ENCODE measurements around the gene NIPAL3. TPM values are rescaled to one million over a fixed set of nuclear protein-coding genes. Genes with fewer than 3 reads are reported as not detected.

NIPAL3 gene
- total RNA-seq, 1 donor from 2014 or later, result 18.6 TPM

DNA sequence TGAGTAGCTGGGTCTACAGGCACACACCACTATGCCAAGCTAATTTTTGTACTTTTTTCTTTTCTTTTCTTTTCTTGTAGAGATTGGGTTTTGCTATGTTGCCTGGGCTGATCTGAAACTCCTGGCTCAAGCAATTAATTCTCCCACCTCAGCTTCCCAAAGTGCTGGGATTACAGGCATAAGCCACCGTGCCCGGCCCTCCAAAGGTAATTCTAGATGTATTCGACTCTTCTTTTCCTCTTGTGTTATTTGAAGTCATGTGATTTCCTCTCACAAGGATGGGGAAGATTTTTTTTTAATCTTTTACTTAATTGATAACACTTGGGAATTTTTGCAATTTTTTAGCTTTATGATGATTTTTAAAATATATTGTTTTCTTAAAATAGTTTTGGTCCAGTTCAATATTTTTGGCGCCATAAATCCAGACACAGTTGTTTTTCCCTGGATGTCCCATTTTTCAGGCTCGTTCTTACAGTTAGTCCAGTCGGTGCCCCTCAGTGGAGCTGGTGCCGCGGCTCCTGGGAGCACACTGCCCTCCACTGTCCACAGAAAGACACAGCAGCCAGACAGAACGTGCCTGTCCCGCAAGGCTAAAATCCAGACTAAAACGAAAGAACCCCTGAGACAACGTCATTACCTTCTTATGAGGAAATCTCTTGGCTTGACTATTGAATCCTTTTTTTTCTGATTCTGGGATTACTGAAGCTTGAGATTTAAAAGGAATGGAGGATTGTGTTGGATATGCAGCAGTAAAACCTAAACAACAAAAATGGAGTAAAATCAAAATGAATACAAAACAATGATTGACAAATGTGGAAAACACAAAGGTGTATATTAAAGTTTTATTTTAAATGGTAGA lies 24.4 kb upstream of the NIPAL3 start:
- Mint-ChIP-seq H3K27me3 (ENCODE audit: unreplicated experiment) (peaks cover 2% of the 10 kb centered on the region), H3K36me3 (ENCODE audit: unreplicated experiment) (no peaks in the 10 kb centered on the region), H3K9me3 (ENCODE audit: unreplicated experiment) (no peaks in the 10 kb centered on the region), H3K4me3 (ENCODE audit: unreplicated experiment) (no peak overlapping the region), H3K27ac (ENCODE audit: unreplicated experiment) (no peak overlapping the region), H3K4me1 (ENCODE audit: low read depth, unreplicated experiment) (peaks cover 8% of the 10 kb centered on the region)
- peak; percentile 78 for DNase-seq
- TF ChIP-seq, protein P1, sequence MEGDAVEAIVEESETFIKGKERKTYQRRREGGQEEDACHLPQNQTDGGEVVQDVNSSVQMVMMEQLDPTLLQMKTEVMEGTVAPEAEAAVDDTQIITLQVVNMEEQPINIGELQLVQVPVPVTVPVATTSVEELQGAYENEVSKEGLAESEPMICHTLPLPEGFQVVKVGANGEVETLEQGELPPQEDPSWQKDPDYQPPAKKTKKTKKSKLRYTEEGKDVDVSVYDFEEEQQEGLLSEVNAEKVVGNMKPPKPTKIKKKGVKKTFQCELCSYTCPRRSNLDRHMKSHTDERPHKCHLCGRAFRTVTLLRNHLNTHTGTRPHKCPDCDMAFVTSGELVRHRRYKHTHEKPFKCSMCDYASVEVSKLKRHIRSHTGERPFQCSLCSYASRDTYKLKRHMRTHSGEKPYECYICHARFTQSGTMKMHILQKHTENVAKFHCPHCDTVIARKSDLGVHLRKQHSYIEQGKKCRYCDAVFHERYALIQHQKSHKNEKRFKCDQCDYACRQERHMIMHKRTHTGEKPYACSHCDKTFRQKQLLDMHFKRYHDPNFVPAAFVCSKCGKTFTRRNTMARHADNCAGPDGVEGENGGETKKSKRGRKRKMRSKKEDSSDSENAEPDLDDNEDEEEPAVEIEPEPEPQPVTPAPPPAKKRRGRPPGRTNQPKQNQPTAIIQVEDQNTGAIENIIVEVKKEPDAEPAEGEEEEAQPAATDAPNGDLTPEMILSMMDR (IDR thresholded peaks at IDR 0.05; ENCODE audit: partially characterized antibody, unreplicated experiment), result peak; percentile 73

DNA sequence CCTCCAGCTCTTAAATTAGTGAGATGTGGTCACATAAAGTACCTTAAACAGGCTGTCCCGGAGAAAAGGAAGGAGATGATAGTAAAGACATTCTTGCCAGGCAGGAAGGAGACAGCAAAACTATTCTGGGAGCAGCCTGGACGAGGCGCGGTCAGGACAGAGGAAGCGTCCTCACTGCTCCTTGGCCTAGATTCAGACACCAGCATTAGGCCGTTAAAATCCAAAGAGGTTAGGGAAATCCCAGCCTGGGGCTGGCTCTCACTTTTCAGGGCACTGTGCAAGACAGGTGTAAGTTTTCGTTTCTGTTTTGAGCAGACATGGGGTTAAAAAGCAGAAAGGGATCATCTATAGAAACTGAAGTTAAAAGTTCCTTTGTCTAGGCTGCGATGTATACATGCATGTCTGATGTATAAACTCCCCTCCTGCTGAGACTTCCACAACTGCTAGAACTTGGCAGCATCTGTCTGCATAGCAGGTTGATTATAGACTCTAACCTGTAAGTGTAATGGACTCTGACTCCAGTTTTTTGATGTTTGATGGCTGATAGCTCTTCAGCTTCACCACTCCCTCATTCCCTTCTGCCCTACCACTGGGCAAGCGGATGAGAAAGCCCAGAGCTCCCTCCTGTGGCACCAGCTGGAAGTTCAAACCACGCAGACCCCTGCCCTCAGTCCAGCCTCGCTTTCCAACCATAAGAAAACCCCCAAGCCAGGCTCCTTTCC lies 23.6 kb upstream of the NIPAL3 start:
- TF ChIP-seq, protein P1 (IDR thresholded peaks at IDR 0.05; ENCODE audit: partially characterized antibody, unreplicated experiment), result peak; percentile 85
- Mint-ChIP-seq H3K27me3 (ENCODE audit: unreplicated experiment) (peaks cover 2% of the 10 kb centered on the region), H3K36me3 (ENCODE audit: unreplicated experiment) (no peaks in the 10 kb centered on the region), H3K27ac (ENCODE audit: unreplicated experiment) (no peak overlapping the region), H3K9me3 (ENCODE audit: unreplicated experiment) (no peaks in the 10 kb centered on the region), H3K4me3 (ENCODE audit: unreplicated experiment) (no peak overlapping the region), H3K4me1 (ENCODE audit: low read depth, unreplicated experiment) (peaks cover 4% of the 10 kb centered on the region)
- peak; percentile 83 for DNase-seq

DNA sequence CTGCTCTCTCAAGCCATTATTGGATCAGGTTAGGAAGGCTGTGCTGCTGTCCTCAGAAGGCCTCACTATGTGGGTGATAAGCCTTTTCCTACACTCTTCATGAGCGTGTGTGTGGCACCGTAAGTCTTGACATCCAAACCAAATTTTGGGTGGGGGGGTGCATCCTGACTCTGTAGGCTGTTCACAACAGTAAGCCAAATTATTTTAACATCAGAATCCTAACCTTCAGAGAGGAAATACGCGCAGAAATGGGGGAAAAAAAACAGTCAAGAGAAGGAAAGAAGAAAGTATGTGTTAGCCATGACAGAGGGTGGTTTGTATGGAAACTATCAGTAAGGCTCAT lies 23.0 kb upstream of the NIPAL3 start:
- Mint-ChIP-seq H3K9me3 (ENCODE audit: unreplicated experiment) (no peaks in the 10 kb centered on the region), H3K4me1 (ENCODE audit: low read depth, unreplicated experiment) (peaks cover 4% of the 10 kb centered on the region), H3K36me3 (ENCODE audit: unreplicated experiment) (no peaks in the 10 kb centered on the region), H3K27ac (ENCODE audit: unreplicated experiment) (no peak overlapping the region), H3K27me3 (ENCODE audit: unreplicated experiment) (peaks cover 2% of the 10 kb centered on the region), H3K4me3 (ENCODE audit: unreplicated experiment) (no peak overlapping the region)
- no peak for DNase-seq
- TF ChIP-seq, protein P1 (IDR thresholded peaks at IDR 0.05; ENCODE audit: partially characterized antibody, unreplicated experiment), result peak; percentile 62

DNA sequence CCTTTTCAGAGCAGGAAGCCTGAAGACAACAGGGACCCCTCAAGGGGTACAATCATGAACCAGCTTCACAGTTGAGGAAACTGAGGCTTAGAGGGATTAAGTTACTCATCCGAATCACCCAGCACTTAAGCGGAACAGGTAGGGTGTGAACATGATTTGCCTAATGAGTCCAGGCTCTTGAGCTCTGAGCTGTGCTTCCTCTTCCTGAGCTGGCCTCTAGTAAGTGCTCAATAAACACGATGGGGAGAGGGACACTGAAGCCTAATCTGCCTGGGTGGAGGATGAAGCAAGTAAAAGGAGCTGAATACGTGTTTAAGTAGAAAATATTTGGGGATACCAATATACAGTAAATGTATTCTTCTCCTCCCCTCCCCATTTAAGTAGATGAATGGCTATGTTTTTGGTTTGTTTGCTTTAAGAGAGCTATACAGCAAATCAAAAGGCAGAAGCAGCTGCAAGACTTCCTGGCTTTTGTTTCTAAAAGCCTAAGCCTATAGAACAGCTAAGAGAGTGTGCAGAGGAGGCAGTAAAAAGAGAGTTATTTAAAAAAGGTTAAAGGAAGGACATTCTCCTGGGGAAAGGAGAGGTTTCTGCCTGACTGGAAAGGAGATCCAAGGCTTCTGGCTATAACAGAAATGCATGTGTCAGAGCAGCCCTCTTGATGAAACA lies 22.5 kb upstream of the NIPAL3 start:
- Mint-ChIP-seq H3K4me1 (ENCODE audit: low read depth, unreplicated experiment) (peaks cover 4% of the 10 kb centered on the region), H3K27ac (ENCODE audit: unreplicated experiment) (no peak overlapping the region), H3K27me3 (ENCODE audit: unreplicated experiment) (peaks cover 2% of the 10 kb centered on the region), H3K36me3 (ENCODE audit: unreplicated experiment) (no peaks in the 10 kb centered on the region), H3K4me3 (ENCODE audit: unreplicated experiment) (no peak overlapping the region), H3K9me3 (ENCODE audit: unreplicated experiment) (no peaks in the 10 kb centered on the region)
- TF ChIP-seq, protein P1 (IDR thresholded peaks at IDR 0.05; ENCODE audit: partially characterized antibody, unreplicated experiment), result no peak
- no peak for DNase-seq

All from glutamatergic neuron (in vitro differentiated cells).